ENCODE results near the gene DYTN.

GRCh38 chr2:206728277-206729199, 10.3 kb upstream of the DYTN start:
- TF ChIP-seq POLR2A (IDR thresholded peaks at IDR 0.05): no peak
- no peak for TF ChIP-seq CTCF (IDR thresholded peaks at IDR 0.05)

All from esophagus squamous epithelium (tissue), 4 donors.